Gastroesophageal sphincter (tissue), 4 donors: ENCODE measurements around the gene BRINP3. TPM values are rescaled to one million over a fixed set of nuclear protein-coding genes. Genes with fewer than 3 reads are reported as not detected.
"Not testable (repeated sequence)": the region's sequence is repeated elsewhere in the genome, so short reads cannot be mapped to it uniquely, and the experiment has no call there.

ENCODE experiments used
- ATAC-seq: fragments of 150-250 bp; one replicate; pipeline ENCODE4 v1.9.1; 2016; ENCODE audit warnings: mild to moderate bottlenecking, moderate library complexity
- H3K27ac ChIP-seq, 4 donors: fragments of 200-600 bp; sonication (generic) in 3 of 4; 1 replicate in 3 of 4; 2 replicates in 1 of 4; pipeline ENCODE4 v1.5.1; 2016 to 2019
- H3K27me3 ChIP-seq: fragments of 200-600 bp; sonication (generic); one replicate; pipeline ENCODE4 v1.5.1; 2019
- H3K36me3 ChIP-seq, 2 donors: fragments of 200-600 bp; sonication (generic); one replicate each; pipeline ENCODE4 v1.5.1; 2019; ENCODE audit warnings: control low read depth in 1 of 2
- H3K4me1 ChIP-seq, 3 donors: fragments of 200-600 bp; sonication (generic); 1 replicate in 2 of 3; 2 replicates in 1 of 3; pipeline ENCODE4 v1.5.1; 2016 to 2019; ENCODE audit warnings: control low read depth in 2 of 3
- H3K4me3 ChIP-seq, 2 donors: fragments of 200-600 bp; sonication (generic); one replicate each; pipeline ENCODE4 v1.5.1; 2019; ENCODE audit warnings: mild to moderate bottlenecking in 1 of 2, moderate library complexity in 1 of 2
- H3K9me3 ChIP-seq, 3 donors: fragments of 200-600 bp; sonication (generic); one replicate each; pipeline ENCODE4 v1.5.1; 2017 to 2019; ENCODE audit warnings: control low read depth in 2 of 3
- EP300 ChIP-seq: sonication (generic); formaldehyde crosslinking; IDR thresholded peaks from one replicate; pipeline ENCODE4 v1.6.1; 2017; ENCODE audit warnings: antibody characterized with exemption, mild to moderate bottlenecking
- POLR2A ChIP-seq, 2 donors: fragments of 450-650 bp; IDR thresholded peaks; one replicate each; pipeline ENCODE4 v1.6.1; 2017; ENCODE audit warnings: antibody characterized with exemption in 2 of 2, mild to moderate bottlenecking in 2 of 2, moderate library complexity in 1 of 2
- POLR2AphosphoS5 ChIP-seq: sonication (generic); formaldehyde crosslinking; IDR thresholded peaks from one replicate; pipeline ENCODE4 v1.6.1; 2017; ENCODE audit warnings: antibody characterized with exemption
- WGBS, 2 donors: methylation state at CpG; one replicate each; pipeline ENCODE4 v1.1.5; 2018; ENCODE audit warnings: low coverage in 1 of 2; 5-methylcytosine and 5-hydroxymethylcytosine counted together
- total RNA-seq, 4 donors: library from RNA; depleted of rRNA; stranded (reverse); fragments of >200 nt; gene quantifications; one replicate each; pipeline ENCODE4 v1.1.0, GENCODE V29; 2016
- TF ChIP-seq, protein P1 (sequence below), 4 experiments: fragments of 200-600 bp in 2 of 4; fragments of 450-650 bp in 2 of 4; sonication (generic) in 1 of 4; IDR thresholded peaks; one replicate each; pipeline ENCODE4 v1.5.1; 2017 to 2019; ENCODE audit warnings: antibody characterized with exemption in 4 of 4, mild to moderate bottlenecking in 2 of 4, moderate library complexity in 2 of 4

The BRINP3 gene
- total RNA-seq, 4 donors from 2014 or later = 6.7 to 24.7 (median 12.0) TPM

GRCh38 chr1:190138266-190138665 lies 339.4 kb downstream of the BRINP3 start:
- Histone ChIP-seq H3K4me3 (no peak overlapping the region), H3K9me3 (no peaks in the 10 kb centered on the region), H3K4me1 (no peaks in the 10 kb centered on the region), H3K27me3 (no peaks in the 10 kb centered on the region), H3K27ac (no peak overlapping the region), H3K36me3 (no peaks in the 10 kb centered on the region)
- ATAC-seq = no peak
- 83 to 100% methylated on average over 2 of the region's 2 CpGs for WGBS, 2 donors
- TF ChIP-seq EP300 = no peak
- no peak for TF ChIP-seq POLR2AphosphoS5
- TF ChIP-seq, protein P1, sequence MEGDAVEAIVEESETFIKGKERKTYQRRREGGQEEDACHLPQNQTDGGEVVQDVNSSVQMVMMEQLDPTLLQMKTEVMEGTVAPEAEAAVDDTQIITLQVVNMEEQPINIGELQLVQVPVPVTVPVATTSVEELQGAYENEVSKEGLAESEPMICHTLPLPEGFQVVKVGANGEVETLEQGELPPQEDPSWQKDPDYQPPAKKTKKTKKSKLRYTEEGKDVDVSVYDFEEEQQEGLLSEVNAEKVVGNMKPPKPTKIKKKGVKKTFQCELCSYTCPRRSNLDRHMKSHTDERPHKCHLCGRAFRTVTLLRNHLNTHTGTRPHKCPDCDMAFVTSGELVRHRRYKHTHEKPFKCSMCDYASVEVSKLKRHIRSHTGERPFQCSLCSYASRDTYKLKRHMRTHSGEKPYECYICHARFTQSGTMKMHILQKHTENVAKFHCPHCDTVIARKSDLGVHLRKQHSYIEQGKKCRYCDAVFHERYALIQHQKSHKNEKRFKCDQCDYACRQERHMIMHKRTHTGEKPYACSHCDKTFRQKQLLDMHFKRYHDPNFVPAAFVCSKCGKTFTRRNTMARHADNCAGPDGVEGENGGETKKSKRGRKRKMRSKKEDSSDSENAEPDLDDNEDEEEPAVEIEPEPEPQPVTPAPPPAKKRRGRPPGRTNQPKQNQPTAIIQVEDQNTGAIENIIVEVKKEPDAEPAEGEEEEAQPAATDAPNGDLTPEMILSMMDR (IDR thresholded peaks at IDR 0.05) = no peak
- no peak for TF ChIP-seq POLR2A (IDR thresholded peaks at IDR 0.05)

DNA sequence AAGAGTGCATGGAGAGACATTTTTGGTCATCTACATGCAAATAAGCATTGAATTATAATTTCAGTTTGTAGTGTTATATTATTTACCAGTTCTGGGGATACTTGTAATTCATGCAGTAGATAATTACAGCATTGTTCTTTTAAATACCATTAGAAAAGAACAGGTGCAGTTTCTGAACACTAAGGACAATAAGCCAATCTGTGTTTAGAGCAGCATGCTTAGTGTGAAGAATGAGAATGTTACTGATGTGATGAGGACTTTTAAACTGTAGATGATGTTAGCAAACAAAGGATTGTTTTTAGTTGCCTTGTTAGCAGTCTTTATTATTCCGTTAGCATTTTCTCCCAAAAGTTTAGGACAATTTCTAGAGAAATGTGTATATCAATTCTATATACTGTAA lies 348.3 kb downstream of the BRINP3 start:
- H3K27ac ChIP-seq = no peak overlapping the region
- H3K4me3 ChIP-seq = no peak overlapping the region
- no peaks in the 10 kb centered on the region for H3K27me3 ChIP-seq
- H3K9me3 ChIP-seq = no peaks in the 10 kb centered on the region
- TF ChIP-seq EP300 (no peak), POLR2A (IDR thresholded peaks at IDR 0.05) (no peak), POLR2AphosphoS5 (no peak)
- TF ChIP-seq, protein P1 (IDR thresholded peaks at IDR 0.05) = no peak
- H3K4me1 ChIP-seq = no peaks in the 10 kb centered on the region
- no peaks in the 10 kb centered on the region for H3K36me3 ChIP-seq
- 67 to 85% methylated on average over 1 of the region's 1 CpG for WGBS, 2 donors
- no peak for ATAC-seq

GRCh38 chr1:190126728-190127127 lies 350.9 kb downstream of the BRINP3 start:
- no peaks in the 10 kb centered on the region for H3K9me3 ChIP-seq
- H3K36me3 ChIP-seq = no peaks in the 10 kb centered on the region
- no peak overlapping the region for H3K4me3 ChIP-seq
- ATAC-seq = no peak
- TF ChIP-seq POLR2AphosphoS5 = no peak
- TF ChIP-seq POLR2A (IDR thresholded peaks at IDR 0.05) = no peak
- TF ChIP-seq EP300 = no peak
- TF ChIP-seq, protein P1 (IDR thresholded peaks at IDR 0.05) = no peak
- no peaks in the 10 kb centered on the region for H3K27me3 ChIP-seq
- H3K4me1 ChIP-seq = no peaks in the 10 kb centered on the region
- no peak overlapping the region for H3K27ac ChIP-seq
- 84 to 86% methylated on average over 2 of the region's 2 CpGs for WGBS, 2 donors

- Histone ChIP-seq H3K4me1 (no peaks in the 10 kb centered on the region), H3K9me3 (no peaks in the 10 kb centered on the region), H3K27me3 (no peaks in the 10 kb centered on the region), H3K27ac (no peak overlapping the region), H3K36me3 (no peaks in the 10 kb centered on the region), H3K4me3 (no peak overlapping the region)
- WGBS, 2 donors = 69 to 78% methylated on average over 2 to 3 of the region's 3 CpGs
- TF ChIP-seq POLR2A (IDR thresholded peaks at IDR 0.05) = no peak
- TF ChIP-seq EP300 = no peak
- no peak for TF ChIP-seq POLR2AphosphoS5
- TF ChIP-seq, protein P1 (IDR thresholded peaks at IDR 0.05) = no peak
- ATAC-seq = no peak
Observed at GRCh38 chr1:190124068-190124467, 353.6 kb downstream of the BRINP3 start.

DNA sequence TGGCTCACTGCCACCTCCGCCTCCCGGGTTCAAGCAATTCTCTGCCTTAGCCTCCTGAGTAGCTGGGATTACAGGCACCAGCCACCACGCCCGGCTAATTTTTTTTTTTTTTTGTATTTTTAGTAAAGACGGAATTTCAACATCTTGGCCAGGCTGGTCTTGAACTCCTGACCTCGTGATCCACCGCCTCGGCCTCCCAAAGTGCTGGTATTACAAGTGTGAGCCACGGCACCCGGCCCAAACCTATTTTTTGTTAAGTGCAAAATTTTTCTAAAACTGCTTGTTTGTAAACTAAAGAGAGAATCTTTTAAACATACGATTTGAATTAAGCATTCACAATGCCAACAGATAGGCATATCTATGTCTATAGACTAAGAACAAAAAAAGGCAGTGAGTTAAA lies 357.1 kb downstream of the BRINP3 start:
- WGBS, 2 donors = 91 to 93% methylated on average over 11 of the region's 11 CpGs
- not testable (repeated sequence) for H3K4me1 ChIP-seq, H3K36me3 ChIP-seq, H3K27ac ChIP-seq, ATAC-seq, H3K4me3 ChIP-seq, H3K27me3 ChIP-seq, H3K9me3 ChIP-seq
